OCI-M2 (cell line): ENCODE results near the gene TMED4.
A peak's percentile ranks its signal among the peaks of the same experiment; 100 is the strongest.

Source experiments
- DNase-seq: peaks from one replicate; lab custom pipeline; 2025; ENCODE audit not compliant: unreplicated experiment; lab: John Stamatoyannopoulos, UW

The TMED4 gene

GRCh38 chr7:44581879-44582603, at the start of gene TMED4:
Gene TMED4 (minus strand): TSS chr7:44582231. CDS start chr7:44582206, 25 bp downstream.
- DNase-seq: peak; percentile 71

GRCh38 chr7:44631458-44632115, 49.6 kb upstream of the TMED4 start:
- no peak for DNase-seq

- no peak for DNase-seq
Measured at GRCh38 chr7:44630792-44631457, 48.9 kb upstream of the TMED4 start.

GRCh38 chr7:44629829-44630522, 47.9 kb upstream of the TMED4 start:
- no peak for DNase-seq

GRCh38 chr7:44626620-44627019, 44.6 kb upstream of the TMED4 start:
- no peak for DNase-seq

- DNase-seq: no peak
Measured at GRCh38 chr7:44625526-44626471, 43.8 kb upstream of the TMED4 start.

- DNase-seq: no peak
Measured at GRCh38 chr7:44624318-44624717, 42.3 kb upstream of the TMED4 start.

GRCh38 chr7:44622342-44623151, 40.5 kb upstream of the TMED4 start:
- no peak for DNase-seq

GRCh38 chr7:44621750-44622103, 39.7 kb upstream of the TMED4 start:
- DNase-seq: no peak

- no peak for DNase-seq
Measured at GRCh38 chr7:44621034-44621749, 39.2 kb upstream of the TMED4 start.

GRCh38 chr7:44618753-44619152, 36.7 kb upstream of the TMED4 start:
- DNase-seq: no peak

GRCh38 chr7:44618045-44618444, 36.0 kb upstream of the TMED4 start:
- DNase-seq: no peak

GRCh38 chr7:44617225-44617890, 35.3 kb upstream of the TMED4 start:
- no peak for DNase-seq

- DNase-seq: no peak
Measured at GRCh38 chr7:44616545-44616944, 34.5 kb upstream of the TMED4 start.

- DNase-seq: no peak
Measured at GRCh38 chr7:44615793-44616192, 33.8 kb upstream of the TMED4 start.

- DNase-seq: no peak
Measured at GRCh38 chr7:44615149-44615611, 33.1 kb upstream of the TMED4 start.

- no peak for DNase-seq
Measured at GRCh38 chr7:44609829-44610228, 27.8 kb upstream of the TMED4 start.

- no peak for DNase-seq
Measured at GRCh38 chr7:44608916-44609648, 27.1 kb upstream of the TMED4 start.
